Measurements from ENCODE around the gene NUP210L.

DNA sequence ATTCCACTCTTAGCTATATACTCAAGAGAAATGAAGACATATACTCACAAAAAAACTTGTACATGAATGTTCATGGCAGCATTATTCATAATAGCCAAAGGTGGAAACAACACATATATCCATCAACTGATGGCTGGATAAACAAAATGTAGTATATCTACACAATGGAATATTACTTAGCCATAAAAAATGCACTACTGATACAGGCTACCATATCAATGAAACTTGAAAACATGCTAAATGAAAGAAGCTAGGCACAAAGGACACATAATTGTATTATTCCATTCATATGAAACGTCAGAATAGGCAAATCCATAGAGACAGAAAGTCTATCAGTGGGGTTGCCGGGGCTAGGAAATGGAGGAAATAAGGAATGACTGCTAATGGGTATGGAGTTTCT is 67.3 kb downstream of the NUP210L start:
- TF ChIP-seq, protein P1, sequence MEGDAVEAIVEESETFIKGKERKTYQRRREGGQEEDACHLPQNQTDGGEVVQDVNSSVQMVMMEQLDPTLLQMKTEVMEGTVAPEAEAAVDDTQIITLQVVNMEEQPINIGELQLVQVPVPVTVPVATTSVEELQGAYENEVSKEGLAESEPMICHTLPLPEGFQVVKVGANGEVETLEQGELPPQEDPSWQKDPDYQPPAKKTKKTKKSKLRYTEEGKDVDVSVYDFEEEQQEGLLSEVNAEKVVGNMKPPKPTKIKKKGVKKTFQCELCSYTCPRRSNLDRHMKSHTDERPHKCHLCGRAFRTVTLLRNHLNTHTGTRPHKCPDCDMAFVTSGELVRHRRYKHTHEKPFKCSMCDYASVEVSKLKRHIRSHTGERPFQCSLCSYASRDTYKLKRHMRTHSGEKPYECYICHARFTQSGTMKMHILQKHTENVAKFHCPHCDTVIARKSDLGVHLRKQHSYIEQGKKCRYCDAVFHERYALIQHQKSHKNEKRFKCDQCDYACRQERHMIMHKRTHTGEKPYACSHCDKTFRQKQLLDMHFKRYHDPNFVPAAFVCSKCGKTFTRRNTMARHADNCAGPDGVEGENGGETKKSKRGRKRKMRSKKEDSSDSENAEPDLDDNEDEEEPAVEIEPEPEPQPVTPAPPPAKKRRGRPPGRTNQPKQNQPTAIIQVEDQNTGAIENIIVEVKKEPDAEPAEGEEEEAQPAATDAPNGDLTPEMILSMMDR (IDR thresholded peaks at IDR 0.05) = no peak
- TF ChIP-seq POLR2A (IDR thresholded peaks at IDR 0.05) = no peak
- TF ChIP-seq POLR2AphosphoS5 (IDR thresholded peaks at IDR 0.05) = no peak

Data from sigmoid colon (tissue), 4 donors.